GM10266 (cell line): ENCODE measurements around the gene PLEKHG3.

ENCODE experiments used
- DNase-seq: peaks from one replicate; pipeline ENCODE4 v3.0.0; 2012; ENCODE audit errors: extremely low spot score
- TF ChIP-seq, protein P1 (sequence below): IDR thresholded peaks from 2 replicates; pipeline ENCODE4 v1.5.1; 2012; ENCODE audit warnings: mild to moderate bottlenecking, low read depth; ENCODE audit not compliant: control insufficient read depth, insufficient read depth; ENCODE audit errors: missing control alignments

The PLEKHG3 gene

DNA sequence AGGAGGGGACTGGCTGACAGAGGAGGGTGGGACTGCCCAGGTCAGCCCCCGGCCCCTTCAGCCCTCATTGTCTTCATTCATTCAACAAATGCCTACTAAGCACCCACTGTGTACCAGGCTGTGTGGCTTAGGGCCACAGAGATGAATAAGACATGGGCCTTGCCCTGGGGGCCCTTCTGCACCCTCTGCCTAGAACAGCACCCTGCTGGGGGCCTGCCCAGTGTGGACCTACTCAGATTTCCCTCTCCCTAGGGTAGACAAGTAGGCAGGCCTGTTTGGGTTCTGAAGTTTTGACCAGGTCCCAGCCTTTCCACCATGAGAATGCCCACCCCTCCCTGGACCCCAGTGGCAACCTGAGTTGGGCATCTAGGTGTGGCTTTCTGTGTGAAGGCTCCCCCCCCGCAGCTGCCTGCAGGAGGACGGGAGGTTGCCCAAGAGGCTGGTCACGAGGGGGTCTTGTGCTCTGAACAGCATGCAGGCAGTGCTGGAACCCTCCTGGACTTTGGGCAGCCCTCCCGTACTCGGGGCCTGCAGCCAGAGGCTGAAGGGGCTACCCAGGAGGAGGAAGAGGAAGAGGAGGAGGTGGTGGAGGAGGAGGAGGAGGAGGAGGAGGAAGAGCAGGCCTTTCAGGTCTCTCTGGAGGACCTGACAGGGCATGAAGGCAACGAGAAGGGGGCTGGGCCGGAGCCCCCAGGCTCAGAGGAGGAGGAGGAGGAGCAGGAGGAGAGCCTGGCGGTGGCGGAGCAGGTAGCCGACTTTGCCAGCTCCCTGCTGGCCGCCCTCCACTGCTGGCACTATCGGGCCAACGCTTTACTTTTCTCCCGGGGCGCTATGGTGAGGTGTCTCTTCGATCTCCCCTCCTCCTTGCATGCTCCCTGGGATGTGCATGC lies 33.4 kb downstream of the PLEKHG3 start:
- no peak for DNase-seq
- TF ChIP-seq, protein P1, sequence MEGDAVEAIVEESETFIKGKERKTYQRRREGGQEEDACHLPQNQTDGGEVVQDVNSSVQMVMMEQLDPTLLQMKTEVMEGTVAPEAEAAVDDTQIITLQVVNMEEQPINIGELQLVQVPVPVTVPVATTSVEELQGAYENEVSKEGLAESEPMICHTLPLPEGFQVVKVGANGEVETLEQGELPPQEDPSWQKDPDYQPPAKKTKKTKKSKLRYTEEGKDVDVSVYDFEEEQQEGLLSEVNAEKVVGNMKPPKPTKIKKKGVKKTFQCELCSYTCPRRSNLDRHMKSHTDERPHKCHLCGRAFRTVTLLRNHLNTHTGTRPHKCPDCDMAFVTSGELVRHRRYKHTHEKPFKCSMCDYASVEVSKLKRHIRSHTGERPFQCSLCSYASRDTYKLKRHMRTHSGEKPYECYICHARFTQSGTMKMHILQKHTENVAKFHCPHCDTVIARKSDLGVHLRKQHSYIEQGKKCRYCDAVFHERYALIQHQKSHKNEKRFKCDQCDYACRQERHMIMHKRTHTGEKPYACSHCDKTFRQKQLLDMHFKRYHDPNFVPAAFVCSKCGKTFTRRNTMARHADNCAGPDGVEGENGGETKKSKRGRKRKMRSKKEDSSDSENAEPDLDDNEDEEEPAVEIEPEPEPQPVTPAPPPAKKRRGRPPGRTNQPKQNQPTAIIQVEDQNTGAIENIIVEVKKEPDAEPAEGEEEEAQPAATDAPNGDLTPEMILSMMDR: no peak

DNA sequence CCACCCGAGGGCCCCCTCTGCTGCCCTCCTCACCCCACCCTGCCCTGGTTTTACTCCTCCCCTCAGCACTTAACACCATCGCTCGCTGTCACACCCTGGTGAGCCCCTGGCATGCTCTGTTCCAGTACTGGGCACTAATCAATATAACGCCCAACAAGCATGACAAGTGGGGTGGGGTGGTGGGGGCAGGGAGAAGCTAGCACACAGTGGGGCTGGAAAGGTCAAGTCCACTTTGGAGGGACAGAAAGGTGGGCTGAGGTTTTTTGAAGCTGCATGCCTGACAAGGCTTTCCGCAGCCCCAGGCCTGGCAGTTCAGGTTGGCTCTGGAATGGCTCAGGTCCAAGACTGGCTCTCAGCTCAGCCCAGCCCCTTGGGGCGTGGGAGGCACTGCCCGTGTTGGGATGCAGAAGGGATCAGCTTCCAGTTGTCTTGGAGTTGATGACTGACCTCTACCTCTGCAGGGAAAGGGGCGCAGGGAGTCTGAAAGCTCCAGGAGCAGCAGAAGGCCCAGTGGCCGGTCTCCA lies 34.1 kb downstream of the PLEKHG3 start:
- TF ChIP-seq, protein P1: no peak
- DNase-seq: no peak

DNA sequence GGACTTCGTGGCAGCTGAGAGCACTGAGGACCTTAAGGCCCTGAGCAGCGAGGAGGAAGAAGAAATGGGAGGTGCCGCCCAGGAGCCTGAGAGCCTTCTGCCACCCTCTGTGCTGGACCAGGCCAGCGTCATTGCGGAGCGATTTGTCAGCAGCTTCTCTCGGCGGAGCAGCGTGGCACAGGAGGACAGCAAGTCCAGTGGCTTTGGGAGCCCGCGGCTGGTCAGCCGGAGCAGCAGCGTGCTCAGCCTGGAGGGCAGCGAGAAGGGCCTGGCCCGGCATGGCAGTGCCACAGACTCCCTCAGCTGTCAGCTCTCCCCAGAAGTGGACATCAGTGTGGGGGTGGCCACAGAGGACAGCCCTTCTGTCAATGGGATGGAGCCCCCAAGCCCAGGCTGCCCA lies 37.0 kb downstream of the PLEKHG3 start:
- DNase-seq: no peak
- TF ChIP-seq, protein P1: no peak

DNA sequence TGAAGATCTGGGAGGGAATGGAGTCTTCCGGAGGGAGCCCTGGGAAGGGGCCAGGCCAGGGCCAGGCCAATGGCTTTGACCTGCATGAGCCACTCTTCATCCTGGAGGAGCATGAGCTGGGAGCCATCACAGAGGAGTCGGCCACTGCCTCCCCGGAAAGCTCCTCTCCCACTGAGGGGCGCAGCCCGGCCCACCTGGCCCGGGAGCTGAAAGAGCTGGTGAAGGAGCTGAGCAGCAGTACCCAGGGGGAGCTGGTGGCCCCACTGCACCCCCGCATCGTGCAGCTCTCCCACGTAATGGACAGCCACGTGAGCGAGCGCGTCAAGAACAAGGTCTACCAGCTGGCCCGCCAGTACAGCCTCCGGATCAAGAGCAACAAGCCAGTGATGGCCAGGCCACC lies 37.7 kb downstream of the PLEKHG3 start:
- TF ChIP-seq, protein P1: no peak
- DNase-seq: no peak

DNA sequence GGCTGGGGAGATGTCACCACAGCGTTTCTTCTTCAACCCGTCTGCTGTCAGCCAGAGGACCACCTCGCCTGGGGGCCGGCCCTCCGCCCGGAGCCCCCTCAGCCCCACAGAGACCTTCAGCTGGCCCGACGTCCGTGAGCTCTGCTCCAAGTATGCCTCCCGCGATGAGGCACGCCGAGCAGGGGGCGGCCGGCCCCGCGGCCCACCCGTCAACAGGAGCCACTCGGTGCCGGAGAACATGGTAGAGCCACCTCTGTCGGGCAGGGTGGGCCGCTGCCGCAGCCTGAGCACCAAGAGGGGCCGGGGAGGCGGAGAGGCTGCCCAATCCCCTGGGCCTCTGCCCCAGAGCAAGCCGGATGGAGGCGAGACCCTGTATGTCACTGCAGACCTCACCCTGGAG lies 38.8 kb downstream of the PLEKHG3 start:
- TF ChIP-seq, protein P1: no peak

DNA sequence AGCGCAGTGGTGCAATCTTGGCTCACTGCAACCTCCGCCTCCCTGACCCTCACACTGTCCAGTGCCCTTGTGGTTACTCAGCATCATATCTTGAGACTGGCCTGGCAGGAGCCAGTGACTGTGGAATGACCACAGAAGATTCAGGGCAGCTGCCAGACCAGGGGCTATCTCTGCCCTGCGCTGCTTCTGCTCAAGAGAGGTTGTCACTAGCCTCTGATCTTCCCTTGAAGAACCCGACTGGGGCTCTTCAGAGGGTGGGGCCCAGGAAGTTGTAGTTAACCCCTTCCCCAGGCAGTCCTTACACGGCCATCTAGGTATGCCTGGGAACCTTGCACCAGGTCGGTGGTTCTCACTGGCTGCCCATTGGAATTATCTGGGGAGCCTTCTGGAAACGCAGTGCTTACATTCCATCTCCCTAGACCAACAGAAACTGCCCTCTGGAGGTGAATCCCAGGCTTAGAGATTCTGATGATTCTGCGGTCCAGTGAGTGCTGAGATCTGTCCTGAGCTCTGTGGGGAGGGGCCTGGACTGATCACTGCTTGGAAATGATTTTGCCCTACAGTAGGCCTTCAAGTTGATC lies 41.4 kb downstream of the PLEKHG3 start:
- TF ChIP-seq, protein P1: no peak
- no peak for DNase-seq

More for the DNA sequence above, 38.8 kb downstream of the PLEKHG3 start:
- no peak for DNase-seq
